Gastrocnemius medialis (tissue), 4 donors: ENCODE data around the gene P2RY11.

ENCODE experiments used
- POLR2A ChIP-seq, 2 donors: fragments of 450-650 bp; IDR thresholded peaks; one replicate each; pipeline ENCODE4 v1.6.1; 2017; ENCODE audit warnings: antibody characterized with exemption in 2 of 2, mild to moderate bottlenecking in 2 of 2, moderate library complexity in 2 of 2
- TF ChIP-seq, protein P1 (sequence below), 5 experiments: fragments of 450-650 bp in 3 of 5; fragments of 200-600 bp in 2 of 5; sonication (generic) in 2 of 5; IDR thresholded peaks in 4 of 5; conservative IDR thresholded peaks in 1 of 5; 1 replicate in 4 of 5; 2 replicates in 1 of 5; pipeline ENCODE4 v1.5.1; 2016 to 2019; ENCODE audit warnings: antibody characterized with exemption in 5 of 5, mild to moderate bottlenecking in 3 of 5, moderate library complexity in 3 of 5

DNA sequence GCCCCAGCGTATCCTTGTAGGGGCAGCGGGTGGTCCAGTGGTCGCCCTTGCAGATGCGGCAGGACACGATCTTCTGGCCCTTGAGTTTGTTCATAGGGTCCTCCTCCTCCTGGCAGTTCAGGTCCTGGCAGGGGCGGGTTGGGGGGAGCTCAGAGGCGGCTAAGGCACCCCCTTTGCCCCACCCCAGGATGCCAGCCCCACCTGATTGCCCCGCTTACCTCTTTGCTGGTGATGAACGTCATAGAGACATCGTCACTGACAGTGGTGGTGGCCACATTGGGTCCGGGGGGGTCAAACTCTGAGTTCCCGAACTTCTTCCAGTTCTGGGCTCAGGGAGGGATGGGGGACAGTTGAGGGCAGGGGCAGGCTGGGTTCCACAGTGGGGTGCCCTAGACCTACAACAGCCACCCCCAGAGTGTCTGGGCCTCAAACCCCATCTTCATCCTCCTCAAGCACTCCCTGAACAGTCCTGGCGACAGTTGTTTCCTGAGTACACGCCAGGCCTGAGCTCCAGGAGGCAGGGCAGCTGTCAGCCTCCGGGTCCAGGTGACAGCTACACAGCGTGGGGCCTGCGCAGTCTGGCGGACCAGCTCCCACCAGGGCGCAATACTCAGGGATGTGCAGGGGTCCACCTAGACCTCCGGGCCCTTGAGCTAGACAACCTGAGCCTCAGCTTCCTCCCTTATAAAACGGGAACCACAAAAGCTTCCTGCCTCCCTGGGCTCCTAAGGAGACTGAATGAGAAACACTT is 5.5 kb downstream of the P2RY11 start:
- TF ChIP-seq, protein P1, sequence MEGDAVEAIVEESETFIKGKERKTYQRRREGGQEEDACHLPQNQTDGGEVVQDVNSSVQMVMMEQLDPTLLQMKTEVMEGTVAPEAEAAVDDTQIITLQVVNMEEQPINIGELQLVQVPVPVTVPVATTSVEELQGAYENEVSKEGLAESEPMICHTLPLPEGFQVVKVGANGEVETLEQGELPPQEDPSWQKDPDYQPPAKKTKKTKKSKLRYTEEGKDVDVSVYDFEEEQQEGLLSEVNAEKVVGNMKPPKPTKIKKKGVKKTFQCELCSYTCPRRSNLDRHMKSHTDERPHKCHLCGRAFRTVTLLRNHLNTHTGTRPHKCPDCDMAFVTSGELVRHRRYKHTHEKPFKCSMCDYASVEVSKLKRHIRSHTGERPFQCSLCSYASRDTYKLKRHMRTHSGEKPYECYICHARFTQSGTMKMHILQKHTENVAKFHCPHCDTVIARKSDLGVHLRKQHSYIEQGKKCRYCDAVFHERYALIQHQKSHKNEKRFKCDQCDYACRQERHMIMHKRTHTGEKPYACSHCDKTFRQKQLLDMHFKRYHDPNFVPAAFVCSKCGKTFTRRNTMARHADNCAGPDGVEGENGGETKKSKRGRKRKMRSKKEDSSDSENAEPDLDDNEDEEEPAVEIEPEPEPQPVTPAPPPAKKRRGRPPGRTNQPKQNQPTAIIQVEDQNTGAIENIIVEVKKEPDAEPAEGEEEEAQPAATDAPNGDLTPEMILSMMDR (IDR thresholded peaks at IDR 0.05 in 4 of 5, conservative IDR thresholded peaks at IDR 0.05 in 1 of 5) = no peak
- no peak for TF ChIP-seq POLR2A (IDR thresholded peaks at IDR 0.05)
